NB4 (cell line): ENCODE data around the gene GALNT10.

Experiments
- DNase-seq: peaks from one replicate; pipeline ENCODE4 v3.0.0; 2010; ENCODE audit warnings: low read depth
- H3K4me3 ChIP-seq: one replicate; pipeline ENCODE4 v1.5.1; 2011; ENCODE audit warnings: mild to moderate bottlenecking, low read depth, low read length, moderate library complexity
- MAX ChIP-seq: IDR thresholded peaks from 2 replicates; pipeline ENCODE4 v1.6.1; 2011; ENCODE audit warnings: low read depth, low read length
- MYC ChIP-seq: IDR thresholded peaks from 2 replicates; pipeline ENCODE4 v1.6.1; 2011; ENCODE audit warnings: low read depth, low read length
- POLR2A ChIP-seq: IDR thresholded peaks from 2 replicates; pipeline ENCODE4 v1.6.1; 2011; ENCODE audit warnings: mild to moderate bottlenecking; ENCODE audit not compliant: insufficient read length; ENCODE audit errors: extremely low read depth
- TF ChIP-seq, protein P1 (sequence below): IDR thresholded peaks from one replicate; pipeline ENCODE4 v1.5.1; 2012; ENCODE audit warnings: low read depth, low read length

GALNT10 gene

GRCh38 chr5:154397652-154398406 lies 207.3 kb downstream of the GALNT10 start:
- no peak overlapping the region for H3K4me3 ChIP-seq
- no peak for TF ChIP-seq POLR2A
- TF ChIP-seq MAX, result no peak
- TF ChIP-seq MYC, result no peak
- TF ChIP-seq, protein P1, sequence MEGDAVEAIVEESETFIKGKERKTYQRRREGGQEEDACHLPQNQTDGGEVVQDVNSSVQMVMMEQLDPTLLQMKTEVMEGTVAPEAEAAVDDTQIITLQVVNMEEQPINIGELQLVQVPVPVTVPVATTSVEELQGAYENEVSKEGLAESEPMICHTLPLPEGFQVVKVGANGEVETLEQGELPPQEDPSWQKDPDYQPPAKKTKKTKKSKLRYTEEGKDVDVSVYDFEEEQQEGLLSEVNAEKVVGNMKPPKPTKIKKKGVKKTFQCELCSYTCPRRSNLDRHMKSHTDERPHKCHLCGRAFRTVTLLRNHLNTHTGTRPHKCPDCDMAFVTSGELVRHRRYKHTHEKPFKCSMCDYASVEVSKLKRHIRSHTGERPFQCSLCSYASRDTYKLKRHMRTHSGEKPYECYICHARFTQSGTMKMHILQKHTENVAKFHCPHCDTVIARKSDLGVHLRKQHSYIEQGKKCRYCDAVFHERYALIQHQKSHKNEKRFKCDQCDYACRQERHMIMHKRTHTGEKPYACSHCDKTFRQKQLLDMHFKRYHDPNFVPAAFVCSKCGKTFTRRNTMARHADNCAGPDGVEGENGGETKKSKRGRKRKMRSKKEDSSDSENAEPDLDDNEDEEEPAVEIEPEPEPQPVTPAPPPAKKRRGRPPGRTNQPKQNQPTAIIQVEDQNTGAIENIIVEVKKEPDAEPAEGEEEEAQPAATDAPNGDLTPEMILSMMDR, result no peak
- DNase-seq, result no peak

- H3K4me3 ChIP-seq, result no peak overlapping the region
- DNase-seq, result no peak
- TF ChIP-seq, protein P1, result no peak
- no peak for TF ChIP-seq MAX
Observed at GRCh38 chr5:154400678-154401077, 210.1 kb downstream of the GALNT10 start.

DNA sequence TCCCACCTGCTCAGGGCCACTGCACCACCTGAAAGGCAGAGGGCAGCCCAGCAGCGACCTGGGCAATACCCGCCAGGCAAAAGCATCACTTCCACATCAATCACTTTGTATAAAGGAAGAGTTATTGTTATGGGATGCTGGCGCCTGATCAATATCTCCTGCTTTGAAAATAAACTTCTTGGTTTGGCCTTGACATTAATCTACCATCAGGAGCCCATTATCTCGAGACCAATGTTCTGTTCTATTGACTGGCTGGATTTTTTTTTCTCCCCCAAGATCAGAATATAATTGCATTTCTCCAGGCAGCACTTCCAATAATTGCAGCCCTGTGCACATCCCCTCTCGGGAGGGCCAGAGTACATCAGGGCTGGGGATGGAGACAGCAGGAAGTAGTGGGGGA lies 210.8 kb downstream of the GALNT10 start:
- no peak overlapping the region for H3K4me3 ChIP-seq
- DNase-seq, result no peak
- no peak for TF ChIP-seq MAX

DNA sequence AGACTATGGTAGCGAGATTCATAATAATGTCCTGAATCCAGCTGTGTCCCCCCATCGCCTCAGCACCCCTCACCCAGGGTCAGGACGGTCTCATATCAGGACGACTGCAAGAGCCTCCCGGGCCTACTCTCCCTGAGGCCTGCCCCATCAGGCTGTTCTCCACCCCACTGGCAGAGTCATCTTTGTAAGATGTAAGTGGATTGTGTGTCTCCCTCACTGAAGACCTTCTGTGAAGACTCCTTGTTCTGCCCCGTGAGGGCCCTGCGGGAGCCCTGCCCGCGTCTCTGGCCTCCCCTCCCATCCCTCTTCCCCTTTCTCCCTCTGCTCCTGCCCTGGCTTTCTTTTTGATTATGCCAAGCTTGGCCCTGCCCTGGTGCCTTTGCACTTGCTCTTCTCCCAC lies 211.4 kb downstream of the GALNT10 start:
- DNase-seq, result no peak
- H3K4me3 ChIP-seq, result no peak overlapping the region
- TF ChIP-seq MYC, result no peak
- TF ChIP-seq POLR2A, result no peak
- TF ChIP-seq MAX, result no peak
- TF ChIP-seq, protein P1, result no peak

DNA sequence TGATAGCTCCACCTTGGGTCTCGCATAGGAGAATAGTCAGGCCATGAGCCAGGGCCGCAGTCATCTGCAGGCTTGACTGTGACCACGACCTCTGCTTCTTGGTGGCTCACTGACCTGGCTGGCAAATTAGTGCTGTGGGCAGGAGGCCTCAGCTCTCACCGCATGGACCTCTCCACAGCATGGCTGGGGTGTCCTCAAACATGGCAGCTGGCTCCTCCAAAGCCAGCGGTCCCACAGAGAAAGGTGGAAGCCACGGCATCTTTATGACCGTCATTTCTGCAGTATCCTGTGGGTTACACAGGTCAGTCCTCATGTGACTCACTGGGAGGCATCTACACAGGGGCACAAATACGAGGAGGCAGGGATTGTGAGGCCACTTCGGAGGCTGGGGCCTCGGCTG lies 212.1 kb downstream of the GALNT10 start:
- no peak for DNase-seq
- TF ChIP-seq, protein P1, result no peak
- no peak for TF ChIP-seq MAX
- no peak overlapping the region for H3K4me3 ChIP-seq

GRCh38 chr5:154403234-154403633 lies 212.7 kb downstream of the GALNT10 start:
- TF ChIP-seq MAX (no peak), MYC (no peak), POLR2A (no peak)
- TF ChIP-seq, protein P1, result no peak
- no peak for DNase-seq
- H3K4me3 ChIP-seq, result no peak overlapping the region
